Neural progenitor cell (in vitro differentiated cells): Measurements from ENCODE around the gene EPS8.

Experiments used
- CTCF ChIP-seq: fragments of 200-600 bp; sonication (generic); IDR thresholded peaks from 2 replicates; pipeline ENCODE4 v1.5.1; 2017; ENCODE audit warnings: antibody characterized with exemption, mild to moderate bottlenecking
- EZH2 ChIP-seq: fragments of 200-600 bp; sonication (generic); IDR thresholded peaks from 2 replicates; pipeline ENCODE4 v1.6.1; 2017; ENCODE audit warnings: antibody characterized with exemption, mild to moderate bottlenecking, moderate library complexity
- EZH2phosphoT487 ChIP-seq: fragments of 200-600 bp; sonication (generic); IDR thresholded peaks from 2 replicates; pipeline ENCODE4 v1.6.1; 2017; ENCODE audit warnings: antibody characterized with exemption

- no peak for TF ChIP-seq CTCF
- no peak for TF ChIP-seq EZH2
- no peak for TF ChIP-seq EZH2phosphoT487
Measured at GRCh38 chr12:15806826-15807225, 17.6 kb upstream of the EPS8 start.
